ENCODE data around the gene TBCK.

The TBCK gene

DNA sequence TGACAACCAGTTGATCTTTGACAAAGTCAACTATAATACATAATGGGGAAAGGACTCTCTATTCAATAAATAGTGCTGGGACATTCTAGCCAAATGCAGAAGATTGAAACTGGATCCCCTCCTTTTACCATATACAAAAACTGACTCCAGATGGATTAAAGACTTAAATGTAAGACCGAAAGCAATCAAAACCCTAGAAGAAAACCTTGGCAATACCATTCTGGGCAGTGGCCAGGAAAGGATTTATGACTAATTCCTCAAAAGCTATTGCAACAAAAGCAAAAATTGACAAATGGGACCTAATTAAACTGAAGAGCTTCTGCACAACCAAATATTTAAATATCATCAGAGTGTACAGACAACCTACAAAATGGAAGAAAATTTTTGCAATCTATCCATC, 235.6 kb downstream of the TBCK start:
- H3K9me3 ChIP-seq (ENCODE audit: insufficient read depth, low read depth, low read length): peaks cover 8% of the 10 kb centered on the region; the same call in 1 of the 2 replicates
- no peak overlapping the region for H3K9ac ChIP-seq (ENCODE audit: low read depth, low read length)
- no peaks in the 10 kb centered on the region for H3K27me3 ChIP-seq (ENCODE audit: insufficient read depth, low read length)
- no peaks in the 10 kb centered on the region for H3K4me1 ChIP-seq (ENCODE audit: insufficient read depth, low read length)
- H3K36me3 ChIP-seq (ENCODE audit: insufficient read depth, low read length): no peaks in the 10 kb centered on the region
- H3K27ac ChIP-seq (ENCODE audit: low read depth, low read length): no peak overlapping the region
- no peak overlapping the region for H3K4me3 ChIP-seq (ENCODE audit: low read length)
- 97% methylated on average over 1 of the region's 1 CpG for WGBS

DNA sequence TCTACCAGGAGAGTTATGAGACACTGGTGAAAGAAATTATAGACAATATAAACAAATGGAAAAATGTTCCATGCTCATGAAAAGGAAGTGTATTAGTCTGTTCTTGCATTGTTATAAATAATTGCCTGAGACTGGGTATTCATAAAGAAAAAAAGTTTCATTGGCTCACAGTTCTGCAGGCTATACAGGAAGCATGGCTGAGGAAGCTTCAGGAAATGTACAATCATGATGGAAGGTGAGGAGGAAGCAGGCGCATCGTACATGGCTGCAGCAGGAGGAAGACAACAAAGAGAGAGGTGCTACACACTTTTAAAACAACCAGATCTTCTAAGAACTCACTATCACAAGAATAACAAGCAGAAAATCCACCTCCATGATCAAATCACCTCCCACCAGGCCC, 236.4 kb downstream of the TBCK start:
- H3K27ac ChIP-seq (ENCODE audit: low read depth, low read length): no peak overlapping the region
- H3K27me3 ChIP-seq (ENCODE audit: insufficient read depth, low read length): no peaks in the 10 kb centered on the region
- H3K4me1 ChIP-seq (ENCODE audit: insufficient read depth, low read length): no peaks in the 10 kb centered on the region
- H3K9me3 ChIP-seq (ENCODE audit: insufficient read depth, low read depth, low read length): peaks cover 15% of the 10 kb centered on the region
- no peak overlapping the region for H3K4me3 ChIP-seq (ENCODE audit: low read length)
- H3K9ac ChIP-seq (ENCODE audit: low read depth, low read length): no peak overlapping the region
- WGBS: 100% methylated on average over 2 of the region's 2 CpGs
- peaks cover under 1% of the 10 kb centered on the region; the same call in 1 of the 2 replicates for H3K36me3 ChIP-seq (ENCODE audit: insufficient read depth, low read length)

DNA sequence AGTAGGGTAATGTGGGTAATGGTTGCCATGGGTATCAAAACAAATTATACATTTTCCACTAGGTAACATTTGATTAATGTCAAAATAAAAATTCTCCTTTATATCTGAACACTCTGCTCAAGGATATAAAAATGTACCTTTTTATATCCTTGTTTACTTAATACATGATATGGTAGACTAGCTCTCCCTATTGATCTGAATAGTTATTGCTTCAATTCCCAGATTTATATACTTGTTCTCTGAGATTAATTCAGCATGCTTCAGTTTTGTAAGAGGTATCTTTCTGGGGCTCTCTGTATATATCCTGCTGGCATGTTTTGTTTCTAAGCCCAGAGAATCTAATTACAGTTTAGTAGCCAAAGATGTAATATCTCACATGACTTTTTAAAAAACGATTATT, 251.0 kb downstream of the TBCK start:
- H3K36me3 ChIP-seq (ENCODE audit: insufficient read depth, low read length): no peaks in the 10 kb centered on the region
- H3K27ac ChIP-seq (ENCODE audit: low read depth, low read length): no peak overlapping the region
- no peak overlapping the region for H3K4me3 ChIP-seq (ENCODE audit: low read length)
- H3K9ac ChIP-seq (ENCODE audit: low read depth, low read length): no peak overlapping the region
- WGBS: 100% methylated on average over 1 of the region's 1 CpG
- H3K27me3 ChIP-seq (ENCODE audit: insufficient read depth, low read length): no peaks in the 10 kb centered on the region
- H3K4me1 ChIP-seq (ENCODE audit: insufficient read depth, low read length): no peaks in the 10 kb centered on the region
- no peaks in the 10 kb centered on the region for H3K9me3 ChIP-seq (ENCODE audit: insufficient read depth, low read depth, low read length)

DNA sequence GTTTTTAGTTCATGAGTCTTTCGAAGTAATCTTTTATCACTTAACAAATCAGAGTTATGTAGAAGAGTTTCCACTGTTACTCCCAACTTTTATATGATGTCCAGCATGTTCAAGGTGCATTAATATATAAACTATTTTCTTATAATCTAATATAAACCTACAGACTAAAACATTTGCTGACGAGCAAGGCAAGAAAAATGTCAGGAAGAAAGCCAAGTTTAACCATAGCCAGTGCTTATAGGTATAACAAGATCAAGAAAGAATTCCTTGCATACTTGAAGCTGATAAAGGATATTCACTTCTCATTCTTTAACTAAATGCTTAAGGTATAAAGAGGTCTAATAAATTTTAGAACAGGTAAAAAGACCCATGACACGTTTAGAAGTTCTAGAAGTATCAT, 253.0 kb downstream of the TBCK start:
- 100% methylated on average over 1 of the region's 3 CpGs for WGBS
- Histone ChIP-seq H3K4me3 (ENCODE audit: low read length) (no peak overlapping the region), H3K27ac (ENCODE audit: low read depth, low read length) (no peak overlapping the region), H3K9me3 (ENCODE audit: insufficient read depth, low read depth, low read length) (no peaks in the 10 kb centered on the region), H3K36me3 (ENCODE audit: insufficient read depth, low read length) (no peaks in the 10 kb centered on the region), H3K27me3 (ENCODE audit: insufficient read depth, low read length) (no peaks in the 10 kb centered on the region), H3K4me1 (ENCODE audit: insufficient read depth, low read length) (peaks cover 12% of the 10 kb centered on the region), H3K9ac (ENCODE audit: low read depth, low read length) (no peak overlapping the region)

DNA sequence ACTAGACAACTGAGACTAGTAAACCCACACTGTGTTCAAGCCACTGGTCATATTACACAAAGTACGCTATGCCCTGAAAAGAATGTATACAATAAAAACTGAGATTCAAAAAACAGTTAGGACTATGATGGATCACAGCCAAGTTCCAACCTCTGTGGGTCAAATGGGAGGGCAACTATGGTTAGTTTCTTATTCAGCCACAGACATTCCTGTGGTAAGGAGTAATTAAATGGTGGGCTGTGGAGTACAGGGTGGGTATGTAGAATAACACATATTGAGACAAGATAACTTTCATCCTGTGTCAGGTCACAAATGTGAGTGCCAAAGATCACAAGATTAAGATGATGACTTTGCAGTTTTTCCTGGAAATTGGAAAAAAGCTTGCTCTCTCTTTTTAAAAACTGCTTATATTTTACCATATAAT, 253.5 kb downstream of the TBCK start:
- Histone ChIP-seq H3K9me3 (ENCODE audit: insufficient read depth, low read depth, low read length) (no peaks in the 10 kb centered on the region), H3K9ac (ENCODE audit: low read depth, low read length) (no peak overlapping the region), H3K4me3 (ENCODE audit: low read length) (no peak overlapping the region), H3K27me3 (ENCODE audit: insufficient read depth, low read length) (no peaks in the 10 kb centered on the region), H3K27ac (ENCODE audit: low read depth, low read length) (no peak overlapping the region), H3K4me1 (ENCODE audit: insufficient read depth, low read length) (peaks cover 17% of the 10 kb centered on the region), H3K36me3 (ENCODE audit: insufficient read depth, low read length) (no peaks in the 10 kb centered on the region)
- 100% methylated on average over 1 of the region's 1 CpG for WGBS

DNA sequence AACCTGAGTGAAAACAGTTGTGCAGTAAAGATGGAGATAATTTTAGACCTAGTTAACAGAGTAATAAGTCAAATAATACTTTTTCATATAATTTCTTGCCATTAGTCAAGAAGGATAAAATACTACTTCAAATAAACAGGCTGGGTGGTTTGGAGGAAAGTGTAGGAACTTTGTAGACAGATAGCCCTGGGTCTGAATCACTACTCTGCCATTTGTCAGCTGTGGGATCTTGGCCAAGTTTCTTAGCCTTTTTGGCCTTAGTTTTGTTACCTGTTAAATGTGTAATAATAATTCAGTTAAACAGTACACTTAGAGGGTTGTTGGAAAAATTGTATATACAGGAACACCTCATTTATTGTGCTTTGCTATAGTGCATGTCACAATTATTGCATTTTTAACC, 257.1 kb downstream of the TBCK start:
- H3K9me3 ChIP-seq (ENCODE audit: insufficient read depth, low read depth, low read length): no peaks in the 10 kb centered on the region
- H3K9ac ChIP-seq (ENCODE audit: low read depth, low read length): no peak overlapping the region
- H3K4me3 ChIP-seq (ENCODE audit: low read length): no peak overlapping the region
- no peaks in the 10 kb centered on the region for H3K36me3 ChIP-seq (ENCODE audit: insufficient read depth, low read length)
- H3K27ac ChIP-seq (ENCODE audit: low read depth, low read length): no peak overlapping the region
- H3K4me1 ChIP-seq (ENCODE audit: insufficient read depth, low read length): peaks cover 28% of the 10 kb centered on the region
- H3K27me3 ChIP-seq (ENCODE audit: insufficient read depth, low read length): no peaks in the 10 kb centered on the region

DNA sequence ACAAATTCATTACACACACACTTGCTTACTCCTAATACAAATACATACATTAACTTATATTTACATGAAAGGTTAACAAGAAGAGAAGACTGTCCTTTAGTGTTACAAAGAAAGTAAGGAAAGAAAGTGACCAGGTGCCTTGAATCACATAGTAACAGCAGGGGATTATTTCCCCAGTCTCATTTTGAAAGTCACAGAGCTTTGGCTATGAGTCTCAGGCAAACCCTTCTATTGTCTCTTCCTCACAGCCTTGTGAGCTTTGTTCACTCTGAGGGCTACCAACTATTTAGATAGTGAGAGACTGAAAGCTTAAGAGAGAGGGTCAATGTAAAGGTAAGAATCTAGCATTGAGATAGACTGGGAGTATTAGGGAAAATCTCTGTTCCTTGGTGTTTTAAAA, 259.1 kb downstream of the TBCK start:
- Histone ChIP-seq H3K4me1 (ENCODE audit: insufficient read depth, low read length) (peaks cover 28% of the 10 kb centered on the region), H3K27ac (ENCODE audit: low read depth, low read length) (peak overlapping the region; percentile 74; the same call in 1 of the 2 replicates), H3K36me3 (ENCODE audit: insufficient read depth, low read length) (no peaks in the 10 kb centered on the region), H3K27me3 (ENCODE audit: insufficient read depth, low read length) (no peaks in the 10 kb centered on the region), H3K4me3 (ENCODE audit: low read length) (no peak overlapping the region), H3K9me3 (ENCODE audit: insufficient read depth, low read depth, low read length) (no peaks in the 10 kb centered on the region), H3K9ac (ENCODE audit: low read depth, low read length) (no peak overlapping the region; the same call in 1 of the 2 replicates)

DNA sequence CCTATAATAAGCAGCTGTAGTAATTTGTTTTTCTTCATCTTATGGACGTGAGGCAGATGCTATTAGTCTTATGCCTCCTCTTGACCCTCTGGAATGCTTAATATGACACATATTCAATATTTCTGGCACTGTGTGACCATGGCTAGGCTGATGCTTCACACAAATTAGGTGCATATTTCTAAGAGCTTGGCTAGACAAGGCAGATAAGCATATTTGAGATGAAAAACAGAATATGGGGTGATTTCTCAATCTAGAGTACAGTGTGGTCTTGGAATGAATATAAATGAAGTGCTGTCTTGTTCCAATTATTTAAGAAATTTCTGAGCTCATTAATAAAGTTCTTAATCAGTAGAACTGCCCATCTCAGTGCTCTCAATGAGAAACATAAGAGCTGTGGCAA, 264.5 kb downstream of the TBCK start:
- WGBS: 88% methylated on average over 1 of the region's 1 CpG
- Histone ChIP-seq H3K27ac (ENCODE audit: low read depth, low read length) (no peak overlapping the region), H3K36me3 (ENCODE audit: insufficient read depth, low read length) (no peaks in the 10 kb centered on the region), H3K9me3 (ENCODE audit: insufficient read depth, low read depth, low read length) (no peaks in the 10 kb centered on the region), H3K4me1 (ENCODE audit: insufficient read depth, low read length) (peaks cover 2% of the 10 kb centered on the region; the same call in 1 of the 2 replicates), H3K4me3 (ENCODE audit: low read length) (no peak overlapping the region), H3K27me3 (ENCODE audit: insufficient read depth, low read length) (no peaks in the 10 kb centered on the region), H3K9ac (ENCODE audit: low read depth, low read length) (no peak overlapping the region)

DNA sequence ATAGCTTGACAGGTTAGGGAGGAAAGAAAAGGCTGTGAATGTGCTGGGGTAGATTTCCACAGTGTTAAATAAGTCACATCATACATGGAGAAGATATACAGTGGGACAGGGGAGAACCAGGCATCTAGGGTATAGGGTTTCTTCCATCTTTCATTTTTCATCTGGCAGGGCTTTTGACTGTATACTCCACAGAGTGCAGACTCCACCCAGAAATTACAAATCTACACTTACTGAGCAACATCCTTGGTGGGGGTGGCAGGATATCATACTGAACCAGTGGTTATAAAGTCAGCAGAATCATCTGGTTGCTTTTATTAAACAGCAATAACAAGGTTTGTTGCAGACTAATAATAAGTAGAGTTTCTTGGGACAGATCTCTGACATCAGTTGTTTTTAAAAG, 266.5 kb downstream of the TBCK start:
- Histone ChIP-seq H3K9me3 (ENCODE audit: insufficient read depth, low read depth, low read length) (no peaks in the 10 kb centered on the region), H3K27ac (ENCODE audit: low read depth, low read length) (no peak overlapping the region), H3K4me1 (ENCODE audit: insufficient read depth, low read length) (no peaks in the 10 kb centered on the region), H3K9ac (ENCODE audit: low read depth, low read length) (no peak overlapping the region), H3K36me3 (ENCODE audit: insufficient read depth, low read length) (0 out of 2 replicates have a peak, but pooled peaks cover 3% of the 10 kb centered on the region), H3K27me3 (ENCODE audit: insufficient read depth, low read length) (no peaks in the 10 kb centered on the region), H3K4me3 (ENCODE audit: low read length) (no peak overlapping the region)

DNA sequence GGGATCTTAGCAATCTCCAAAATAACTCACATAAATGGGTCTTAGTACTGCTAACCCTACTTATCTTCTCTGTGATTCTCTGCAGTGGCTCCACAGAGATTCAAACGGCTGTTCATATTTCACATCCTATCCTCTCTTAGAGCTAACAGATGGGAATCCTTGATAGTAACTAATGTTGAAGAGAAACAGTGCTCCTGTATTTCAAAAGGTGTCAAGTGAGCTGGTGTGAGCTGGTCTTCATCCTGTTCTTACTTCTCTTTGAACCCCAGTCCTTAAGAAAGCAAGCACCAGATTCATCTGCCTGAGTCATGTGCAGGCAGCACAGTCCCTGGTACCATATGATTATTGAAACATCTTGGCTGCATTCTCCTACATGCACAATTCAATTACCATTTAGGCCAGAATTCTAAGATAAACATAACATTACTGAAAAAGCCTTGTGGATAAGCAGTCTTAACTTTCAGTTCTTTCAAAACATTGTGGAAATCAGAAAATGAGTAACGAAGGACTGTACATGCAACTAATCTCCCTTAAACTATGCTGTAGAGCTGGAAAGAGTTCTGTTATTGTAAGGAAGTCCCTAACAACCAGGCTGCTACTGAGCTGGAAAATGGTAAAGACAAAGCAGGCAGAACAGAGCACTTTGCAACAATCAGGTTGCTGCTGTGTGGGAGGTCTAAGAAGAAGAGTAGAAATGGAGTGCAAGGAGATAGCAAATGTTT, 267.6 kb downstream of the TBCK start:
- Histone ChIP-seq H3K9me3 (ENCODE audit: insufficient read depth, low read depth, low read length) (no peaks in the 10 kb centered on the region), H3K27me3 (ENCODE audit: insufficient read depth, low read length) (no peaks in the 10 kb centered on the region), H3K9ac (ENCODE audit: low read depth, low read length) (no peak overlapping the region), H3K27ac (ENCODE audit: low read depth, low read length) (no peak overlapping the region), H3K4me1 (ENCODE audit: insufficient read depth, low read length) (no peaks in the 10 kb centered on the region), H3K36me3 (ENCODE audit: insufficient read depth, low read length) (0 out of 2 replicates have a peak, but pooled peaks cover 3% of the 10 kb centered on the region), H3K4me3 (ENCODE audit: low read length) (no peak overlapping the region)
- WGBS: 86% methylated on average over 2 of the region's 2 CpGs

DNA sequence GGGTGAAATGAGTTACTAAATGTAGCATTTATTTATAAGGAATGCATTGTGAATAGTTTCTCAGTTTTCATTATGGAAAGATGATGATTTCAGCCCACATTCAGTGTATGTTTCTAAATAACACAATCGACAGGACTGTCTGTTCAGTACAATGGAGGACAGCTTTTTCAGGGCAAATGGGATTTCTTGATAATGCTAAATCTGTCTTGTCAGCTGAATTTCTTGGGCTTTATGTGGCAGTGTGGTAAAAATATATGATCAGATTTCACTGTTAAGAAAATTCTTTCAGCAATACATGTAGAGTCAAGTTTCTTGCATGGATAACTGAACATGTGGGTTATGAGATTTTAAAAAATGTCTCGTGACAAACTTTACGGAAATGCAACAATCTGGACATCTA, 269.9 kb downstream of the TBCK start:
- 0 out of 2 replicates have a peak, but pooled peaks cover 3% of the 10 kb centered on the region for H3K36me3 ChIP-seq (ENCODE audit: insufficient read depth, low read length)
- 93% methylated on average over 3 of the region's 3 CpGs for WGBS
- H3K4me1 ChIP-seq (ENCODE audit: insufficient read depth, low read length): no peaks in the 10 kb centered on the region
- no peak overlapping the region for H3K27ac ChIP-seq (ENCODE audit: low read depth, low read length)
- H3K4me3 ChIP-seq (ENCODE audit: low read length): no peak overlapping the region
- H3K27me3 ChIP-seq (ENCODE audit: insufficient read depth, low read length): no peaks in the 10 kb centered on the region
- H3K9ac ChIP-seq (ENCODE audit: low read depth, low read length): no peak overlapping the region
- no peaks in the 10 kb centered on the region for H3K9me3 ChIP-seq (ENCODE audit: insufficient read depth, low read depth, low read length)
